GM19193 (cell line): Measurements from ENCODE around the gene IL5.

Source experiments
- POLR2A ChIP-seq: IDR thresholded peaks from 4 replicates; pipeline ENCODE4 v1.6.1; 2011; ENCODE audit not compliant: insufficient read depth, insufficient read length; ENCODE audit errors: extremely low read depth

The IL5 gene

GRCh38 chr5:132492386-132493125 is 50.8 kb downstream of the IL5 start:
- no peak for TF ChIP-seq POLR2A
